PC-9 (cell line): ENCODE results near the gene IQSEC1.

Experiments
- CTCF ChIP-seq: fragments of 200-600 bp; sonication (generic); conservative IDR thresholded peaks from 2 replicates; pipeline ENCODE4 v1.6.1; 2017; ENCODE audit warnings: mixed run types, antibody characterized with exemption, mild to moderate bottlenecking, moderate library complexity
- EZH2 ChIP-seq: fragments of 200-600 bp; sonication (generic); IDR thresholded peaks from 2 replicates; pipeline ENCODE4 v1.8.0; 2017; ENCODE audit warnings: antibody characterized with exemption, low read depth

GRCh38 chr3:12908859-12909258 lies 164.4 kb downstream of the IQSEC1 start:
- TF ChIP-seq CTCF (no peak), EZH2 (no peak)
